ENCODE measurements around the gene NKRF.

NKRF gene

GRCh38 chrX:119583431-119584059, 22.7 kb downstream of the NKRF start:
- H3K27ac Mint-ChIP-seq: no peak overlapping the region
- H3K9me3 Mint-ChIP-seq: no peaks in the 10 kb centered on the region
- peaks cover 4% of the 10 kb centered on the region for H3K4me1 Mint-ChIP-seq (ENCODE audit: low read depth)
- H3K36me3 Mint-ChIP-seq (ENCODE audit: low read depth): peaks cover 6% of the 10 kb centered on the region
- DNase-seq (ENCODE audit: low spot score): no peak
- H3K27me3 Mint-ChIP-seq (ENCODE audit: low read depth): no peaks in the 10 kb centered on the region
- H3K4me3 Mint-ChIP-seq: no peak overlapping the region

DNA sequence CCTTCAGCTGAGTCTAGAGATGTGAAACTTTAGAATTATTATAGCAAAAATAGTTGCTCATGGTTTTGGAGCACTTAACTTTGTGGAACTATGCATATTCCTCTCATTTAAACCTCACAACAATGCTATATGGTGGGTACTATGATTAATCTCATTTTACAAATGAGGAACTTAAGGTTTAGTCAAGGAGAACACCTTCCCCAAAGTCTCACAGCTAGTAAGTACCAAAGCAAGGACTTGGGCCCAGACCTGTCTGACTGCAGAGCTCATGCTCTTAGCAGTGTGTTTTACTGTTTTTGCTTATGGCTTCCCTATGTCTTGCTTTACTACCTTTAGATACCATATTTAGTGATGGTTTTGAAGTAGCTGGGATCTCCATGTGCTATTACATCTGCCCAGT, 26.8 kb downstream of the NKRF start:
- DNase-seq (ENCODE audit: low spot score): no peak

GRCh38 chrX:119574394-119575266, 31.6 kb downstream of the NKRF start, which contains the start of gene UBE2A:
UBE2A (plus strand) TSS chrX:119574563; CDS start chrX:119574712, 149 bp downstream.
- H3K27ac Mint-ChIP-seq: peak within 1 kb of the TSS; percentile 82
- no peaks in the 10 kb centered on the region for H3K27me3 Mint-ChIP-seq (ENCODE audit: low read depth)
- peaks cover 11% of the 10 kb centered on the region for H3K4me1 Mint-ChIP-seq (ENCODE audit: low read depth)
- H3K9me3 Mint-ChIP-seq: no peaks in the 10 kb centered on the region
- peak; percentile 82 for DNase-seq (ENCODE audit: low spot score)
- H3K4me3 Mint-ChIP-seq: peak within 1 kb of the TSS; percentile 84
- H3K36me3 Mint-ChIP-seq (ENCODE audit: low read depth): peaks cover 4% of the 10 kb centered on the region

More for the DNA sequence above, 26.8 kb downstream of the NKRF start:
- H3K4me1 Mint-ChIP-seq (ENCODE audit: low read depth): peaks cover 7% of the 10 kb centered on the region
- H3K27ac Mint-ChIP-seq: no peak overlapping the region
- H3K9me3 Mint-ChIP-seq: no peaks in the 10 kb centered on the region
- H3K36me3 Mint-ChIP-seq (ENCODE audit: low read depth): peaks cover 11% of the 10 kb centered on the region
- H3K4me3 Mint-ChIP-seq: no peak overlapping the region
- H3K27me3 Mint-ChIP-seq (ENCODE audit: low read depth): no peaks in the 10 kb centered on the region

- DNase-seq (ENCODE audit: low spot score): no peak
- H3K4me1 Mint-ChIP-seq (ENCODE audit: low read depth): peaks cover 11% of the 10 kb centered on the region
- H3K9me3 Mint-ChIP-seq: no peaks in the 10 kb centered on the region
- H3K36me3 Mint-ChIP-seq (ENCODE audit: low read depth): peaks cover 4% of the 10 kb centered on the region
- peak overlapping the region; percentile 82 for H3K27ac Mint-ChIP-seq
- H3K27me3 Mint-ChIP-seq (ENCODE audit: low read depth): no peaks in the 10 kb centered on the region
- peak overlapping the region; percentile 84 for H3K4me3 Mint-ChIP-seq
Measured at GRCh38 chrX:119573840-119574393, 32.3 kb downstream of the NKRF start.

GRCh38 chrX:119573222-119573621, 33.0 kb downstream of the NKRF start:
- no peaks in the 10 kb centered on the region for H3K9me3 Mint-ChIP-seq
- no peak for DNase-seq (ENCODE audit: low spot score)
- no peaks in the 10 kb centered on the region for H3K27me3 Mint-ChIP-seq (ENCODE audit: low read depth)
- H3K4me1 Mint-ChIP-seq (ENCODE audit: low read depth): peaks cover 11% of the 10 kb centered on the region
- H3K27ac Mint-ChIP-seq: no peak overlapping the region
- H3K36me3 Mint-ChIP-seq (ENCODE audit: low read depth): peaks cover 4% of the 10 kb centered on the region
- H3K4me3 Mint-ChIP-seq: peak overlapping the region; percentile 84

DNA sequence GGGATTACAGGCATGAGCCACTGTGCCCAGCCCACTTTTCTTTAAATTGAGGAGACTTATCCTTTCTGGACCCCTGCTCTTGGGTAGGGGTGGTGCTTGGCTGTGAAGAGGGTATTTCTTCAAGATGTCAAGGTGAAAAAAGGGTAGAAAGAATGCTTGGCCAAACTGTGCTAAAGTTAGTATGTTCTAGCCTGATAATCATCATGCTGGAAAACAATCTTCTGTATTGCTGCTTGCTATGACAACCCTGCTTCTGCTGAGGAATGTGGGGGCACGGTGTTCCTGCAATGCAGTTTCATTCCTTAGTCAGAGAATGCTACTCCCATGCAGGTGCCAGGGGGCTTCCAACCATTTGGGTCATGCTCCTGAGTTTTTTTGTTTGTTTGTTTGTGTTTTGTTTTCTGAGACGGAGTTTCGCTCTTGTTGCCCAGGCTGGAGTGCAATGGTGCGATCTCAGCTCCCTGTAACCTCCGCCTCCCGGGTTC, 35.8 kb downstream of the NKRF start:
- H3K27ac Mint-ChIP-seq: no peak overlapping the region
- H3K27me3 Mint-ChIP-seq (ENCODE audit: low read depth): no peaks in the 10 kb centered on the region
- no peak overlapping the region for H3K4me3 Mint-ChIP-seq
- H3K4me1 Mint-ChIP-seq (ENCODE audit: low read depth): peaks cover 7% of the 10 kb centered on the region
- no peaks in the 10 kb centered on the region for H3K36me3 Mint-ChIP-seq (ENCODE audit: low read depth)
- no peaks in the 10 kb centered on the region for H3K9me3 Mint-ChIP-seq
- no peak for DNase-seq (ENCODE audit: low spot score)

DNA sequence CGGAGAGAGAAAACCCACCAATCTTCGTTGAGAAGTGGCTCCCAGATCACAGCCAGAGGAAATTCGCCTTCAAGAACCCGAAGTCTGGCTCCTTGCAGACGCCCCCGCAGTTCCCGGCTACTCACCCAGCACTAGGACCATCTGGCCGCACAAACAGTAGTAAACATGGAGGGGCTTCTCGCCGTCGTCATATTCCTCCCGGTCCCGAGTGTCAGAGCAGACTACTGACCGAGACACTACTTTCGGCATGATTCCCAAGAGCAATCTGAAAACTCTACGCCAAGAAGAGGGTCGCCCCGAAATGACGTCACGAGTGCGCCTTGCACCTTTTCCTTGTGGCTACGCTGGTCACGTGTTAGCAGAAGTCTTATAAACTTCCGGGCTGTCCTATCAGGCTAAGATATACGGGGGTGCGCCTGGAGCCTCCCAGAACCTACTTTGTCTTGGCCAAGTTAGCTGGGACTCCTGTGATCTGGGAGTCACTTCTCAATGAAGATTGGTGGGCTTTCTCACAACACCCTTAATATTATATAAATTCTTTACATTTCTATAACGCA, 41.0 kb downstream of the NKRF start, which contains the start of gene STEEP1:
TSS of gene STEEP1 (minus strand) at position 303 of the 557 bp plus-strand sequence. CDS start at position 249, 54 bp downstream.
- no peaks in the 10 kb centered on the region for H3K9me3 Mint-ChIP-seq
- no peaks in the 10 kb centered on the region for H3K27me3 Mint-ChIP-seq (ENCODE audit: low read depth)
- H3K27ac Mint-ChIP-seq: peak within 1 kb of the TSS; percentile 89
- H3K36me3 Mint-ChIP-seq (ENCODE audit: low read depth): no peaks in the 10 kb centered on the region
- DNase-seq (ENCODE audit: low spot score): peak; percentile 84
- peak within 1 kb of the TSS; percentile 95 for H3K4me3 Mint-ChIP-seq
- peaks cover 9% of the 10 kb centered on the region for H3K4me1 Mint-ChIP-seq (ENCODE audit: low read depth)

- Mint-ChIP-seq H3K36me3 (ENCODE audit: low read depth) (peaks cover 3% of the 10 kb centered on the region), H3K4me1 (ENCODE audit: low read depth) (no peaks in the 10 kb centered on the region), H3K4me3 (no peak overlapping the region), H3K9me3 (no peaks in the 10 kb centered on the region), H3K27ac (no peak overlapping the region), H3K27me3 (ENCODE audit: low read depth) (no peaks in the 10 kb centered on the region)
- DNase-seq (ENCODE audit: low spot score): no peak
Measured at GRCh38 chrX:119552508-119552907, 53.7 kb downstream of the NKRF start.

DNA sequence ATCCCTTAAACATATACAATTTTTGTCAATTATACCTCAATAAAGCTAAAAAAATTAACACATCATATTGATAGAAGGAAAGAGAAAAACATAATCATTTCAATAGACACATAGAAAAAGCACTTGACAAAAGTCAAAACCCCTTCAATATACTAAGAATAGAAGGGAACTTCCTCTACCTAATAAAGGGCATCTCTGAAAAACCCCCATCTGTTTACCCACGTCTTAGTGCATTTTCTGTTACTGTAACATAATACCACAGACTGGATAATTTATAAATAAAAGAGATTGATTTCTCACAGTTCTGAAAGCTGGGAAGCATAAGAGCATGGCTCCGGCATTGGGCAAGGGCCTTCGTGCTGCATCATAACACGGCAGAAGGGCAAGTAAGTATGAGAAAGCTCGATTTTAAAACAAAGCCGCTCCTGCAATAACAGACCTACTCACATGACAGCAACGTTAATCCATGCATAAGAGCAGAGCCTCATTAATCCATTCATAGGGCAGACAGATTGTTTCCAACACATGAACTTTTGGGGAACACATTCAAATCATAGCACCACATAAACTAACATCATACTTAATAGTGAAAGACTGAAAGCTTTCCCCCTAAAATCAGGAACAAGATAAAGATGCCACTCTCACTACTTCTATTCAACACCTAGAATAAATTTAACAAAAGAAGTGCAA, 56.8 kb downstream of the NKRF start:
- Mint-ChIP-seq H3K4me1 (ENCODE audit: low read depth) (no peaks in the 10 kb centered on the region), H3K4me3 (no peak overlapping the region), H3K9me3 (no peaks in the 10 kb centered on the region), H3K27ac (no peak overlapping the region), H3K36me3 (ENCODE audit: low read depth) (no peaks in the 10 kb centered on the region), H3K27me3 (ENCODE audit: low read depth) (no peaks in the 10 kb centered on the region)
- no peak for DNase-seq (ENCODE audit: low spot score)

- no peaks in the 10 kb centered on the region for H3K9me3 Mint-ChIP-seq
- no peak overlapping the region for H3K27ac Mint-ChIP-seq
- peaks cover 5% of the 10 kb centered on the region for H3K36me3 Mint-ChIP-seq (ENCODE audit: low read depth)
- no peak for DNase-seq (ENCODE audit: low spot score)
- H3K4me3 Mint-ChIP-seq: no peak overlapping the region
- no peaks in the 10 kb centered on the region for H3K27me3 Mint-ChIP-seq (ENCODE audit: low read depth)
- no peaks in the 10 kb centered on the region for H3K4me1 Mint-ChIP-seq (ENCODE audit: low read depth)
Measured at GRCh38 chrX:119541188-119541587, 65.0 kb downstream of the NKRF start.

- H3K4me1 Mint-ChIP-seq (ENCODE audit: low read depth): no peaks in the 10 kb centered on the region
- H3K9me3 Mint-ChIP-seq: no peaks in the 10 kb centered on the region
- H3K4me3 Mint-ChIP-seq: no peak overlapping the region
- peaks cover 5% of the 10 kb centered on the region for H3K36me3 Mint-ChIP-seq (ENCODE audit: low read depth)
- no peak for DNase-seq (ENCODE audit: low spot score)
- no peaks in the 10 kb centered on the region for H3K27me3 Mint-ChIP-seq (ENCODE audit: low read depth)
- H3K27ac Mint-ChIP-seq: no peak overlapping the region
Measured at GRCh38 chrX:119539872-119540271, 66.4 kb downstream of the NKRF start.
